GM18505 (cell line): ENCODE results near the gene ST8SIA6.

Source experiments
- ATAC-seq: cut with Tn5 transposase; IDR thresholded peaks from one replicate; pipeline ENCODE4 v1.9.1; 2021; ENCODE audit not compliant: unreplicated experiment
- POLR2A ChIP-seq: IDR thresholded peaks from 4 replicates; pipeline ENCODE4 v1.6.1; 2011; ENCODE audit warnings: borderline replicate concordance; ENCODE audit not compliant: insufficient read depth, insufficient read length; ENCODE audit errors: extremely low read depth

The ST8SIA6 gene

DNA sequence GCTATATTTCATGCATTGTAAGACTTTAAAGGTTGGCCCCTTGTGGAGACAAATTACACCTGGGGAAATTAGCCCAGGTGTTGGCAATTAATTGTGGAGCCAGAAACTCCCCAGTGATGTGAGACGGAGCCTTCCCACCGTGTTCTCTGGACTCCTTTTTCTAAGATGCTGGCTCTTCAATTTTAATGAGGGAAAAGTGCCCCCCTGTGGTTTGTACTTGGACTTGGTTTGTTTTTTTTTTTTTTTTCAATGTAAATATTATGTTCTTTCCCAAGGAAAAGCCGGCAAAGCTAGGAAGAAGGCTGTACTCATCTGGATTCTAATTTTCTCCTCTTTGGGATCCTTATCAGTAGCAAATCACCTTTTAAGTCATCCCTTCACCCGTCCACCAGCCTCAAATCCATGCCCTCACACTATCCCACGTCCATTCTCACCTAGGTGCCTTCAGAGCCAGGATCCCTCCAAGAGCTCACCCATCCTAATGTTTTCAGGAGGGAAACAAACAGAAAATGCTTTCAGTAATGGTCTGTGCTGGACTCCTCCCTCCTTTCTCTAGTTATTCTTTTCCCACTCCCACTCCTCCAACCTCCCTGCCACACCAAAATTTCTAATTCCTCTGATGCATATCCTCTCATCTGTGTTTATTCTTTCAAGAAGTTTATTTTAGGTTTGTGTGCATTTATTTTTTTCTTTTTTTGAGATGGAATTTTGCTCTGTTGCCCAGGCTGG is 20.4 kb upstream of the ST8SIA6 start:
- no peak for ATAC-seq
- no peak for TF ChIP-seq POLR2A

DNA sequence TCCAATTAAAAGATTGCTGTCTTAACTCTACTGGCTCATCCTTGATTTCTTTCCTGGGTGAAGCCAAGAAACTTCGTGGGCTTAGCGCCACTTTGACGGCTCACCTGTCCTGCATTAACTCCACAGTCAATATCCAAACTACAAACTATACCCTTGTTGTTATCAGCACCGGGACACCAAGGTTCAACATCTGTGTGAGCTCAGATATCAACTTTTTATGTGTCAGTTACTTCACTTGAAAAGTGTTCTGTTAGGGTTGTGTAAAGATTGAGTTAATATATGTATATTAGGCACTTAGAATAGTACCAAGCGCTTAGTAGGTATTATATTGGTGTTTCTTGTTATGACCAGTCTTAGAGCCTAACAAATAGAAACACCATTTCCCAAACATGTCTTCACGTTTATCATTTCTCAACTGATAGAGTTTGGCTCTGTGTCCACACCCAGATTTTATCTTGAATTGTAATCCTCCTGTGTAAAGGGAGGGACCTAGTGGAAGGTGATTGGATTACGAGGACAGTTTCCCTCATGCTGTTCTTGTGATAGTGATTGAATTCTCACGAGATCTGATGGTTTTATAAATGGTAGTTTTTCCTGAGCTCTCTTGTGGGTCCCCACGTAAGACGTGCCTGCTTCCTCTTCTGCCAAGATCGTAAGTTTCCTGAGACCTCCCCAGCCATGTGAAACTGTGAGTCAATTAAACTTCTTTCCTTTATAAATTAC is 19.0 kb upstream of the ST8SIA6 start:
- no peak for ATAC-seq
- no peak for TF ChIP-seq POLR2A

DNA sequence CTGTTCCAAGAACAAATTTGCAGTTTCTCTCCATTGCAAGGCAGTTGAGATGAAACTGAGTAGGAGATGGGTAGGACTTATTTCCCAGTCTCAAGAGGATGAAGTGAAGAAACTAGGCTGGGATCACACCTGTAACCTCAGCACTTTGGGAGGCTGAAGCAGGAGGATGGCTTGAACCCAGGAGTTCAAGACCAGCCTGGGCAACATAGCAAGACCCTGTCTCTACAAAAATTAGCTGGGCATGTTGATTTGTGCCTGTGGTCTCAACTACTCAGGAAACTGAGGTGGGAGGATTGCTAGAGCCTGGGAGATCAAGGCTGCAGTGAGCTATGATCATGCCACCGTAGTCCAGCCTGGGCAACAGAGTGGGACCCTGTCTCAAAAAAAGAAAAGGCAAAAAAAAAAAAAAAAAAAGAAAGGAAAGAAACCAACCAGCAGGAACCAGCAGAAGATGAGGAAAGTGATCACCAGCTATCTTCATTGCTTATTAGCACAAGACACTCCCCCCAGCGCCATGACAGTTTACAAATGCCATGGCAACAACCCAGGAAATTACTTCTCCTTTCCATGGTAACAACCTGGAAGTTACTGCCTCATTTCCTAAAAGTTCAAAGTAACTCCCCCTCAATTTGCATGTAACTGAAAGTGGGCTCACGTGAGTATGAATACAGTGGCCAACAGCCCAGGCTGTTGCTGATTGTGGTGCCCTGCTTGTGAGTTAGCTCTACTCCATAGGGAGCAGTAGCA is 18.3 kb upstream of the ST8SIA6 start:
- ATAC-seq: no peak
- no peak for TF ChIP-seq POLR2A

DNA sequence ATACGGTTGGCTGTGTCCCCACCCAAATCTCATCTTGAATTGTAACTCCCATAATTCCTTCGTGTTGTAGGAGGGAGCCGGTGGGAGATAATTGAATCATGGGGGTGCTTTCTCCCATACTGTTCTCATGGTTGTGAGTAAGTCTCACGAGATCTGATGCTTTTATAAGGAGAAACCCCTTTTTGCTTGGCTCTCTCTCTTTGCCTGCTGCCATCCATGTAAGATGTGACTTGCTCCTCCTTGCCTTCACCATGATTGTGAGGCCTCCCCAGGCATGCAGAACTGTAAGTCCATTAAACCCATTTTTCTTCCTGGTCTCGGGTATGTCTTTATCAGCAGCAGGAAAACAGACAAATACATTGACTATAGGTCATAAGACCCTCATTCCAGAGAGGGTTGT is 15.9 kb upstream of the ST8SIA6 start:
- TF ChIP-seq POLR2A: no peak
- no peak for ATAC-seq

DNA sequence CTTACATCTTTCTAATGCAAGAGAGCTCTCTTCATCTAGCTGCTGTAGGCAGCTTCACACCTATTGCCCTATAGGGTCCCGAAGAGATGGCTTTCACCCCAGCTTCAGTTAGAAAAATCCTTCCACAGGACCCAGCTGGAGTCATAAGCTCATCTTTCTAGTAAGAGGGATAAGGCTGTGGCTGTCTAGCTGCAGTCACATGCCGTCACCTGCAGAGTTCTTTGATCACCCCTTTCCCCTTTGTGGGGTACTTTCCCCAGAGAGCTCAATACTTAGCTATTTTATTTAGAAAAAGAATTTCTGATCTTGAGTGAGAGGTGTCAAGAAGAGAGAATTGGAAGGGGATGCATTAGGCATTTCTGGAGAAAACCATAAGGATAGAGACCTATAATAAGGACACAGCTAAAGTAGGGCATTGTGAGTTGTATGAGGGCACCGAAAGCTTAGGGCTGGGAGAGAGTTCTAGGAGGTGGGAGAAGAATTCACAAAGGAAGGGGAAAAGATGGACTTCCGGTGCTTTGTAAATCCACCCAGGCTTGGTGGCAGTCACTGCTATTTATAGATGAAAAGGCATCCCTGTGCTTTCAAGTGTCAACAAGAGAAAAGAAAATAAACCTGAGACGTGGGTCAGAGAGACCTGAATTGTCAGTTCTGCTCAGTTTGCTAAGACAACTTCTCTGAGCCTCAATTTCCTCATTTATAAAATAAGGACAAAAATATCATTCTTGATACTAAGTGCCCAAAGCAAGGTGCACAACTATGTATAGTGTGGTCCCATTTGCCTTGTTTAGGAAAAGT is 11.1 kb upstream of the ST8SIA6 start:
- no peak for TF ChIP-seq POLR2A
- ATAC-seq: no peak

DNA sequence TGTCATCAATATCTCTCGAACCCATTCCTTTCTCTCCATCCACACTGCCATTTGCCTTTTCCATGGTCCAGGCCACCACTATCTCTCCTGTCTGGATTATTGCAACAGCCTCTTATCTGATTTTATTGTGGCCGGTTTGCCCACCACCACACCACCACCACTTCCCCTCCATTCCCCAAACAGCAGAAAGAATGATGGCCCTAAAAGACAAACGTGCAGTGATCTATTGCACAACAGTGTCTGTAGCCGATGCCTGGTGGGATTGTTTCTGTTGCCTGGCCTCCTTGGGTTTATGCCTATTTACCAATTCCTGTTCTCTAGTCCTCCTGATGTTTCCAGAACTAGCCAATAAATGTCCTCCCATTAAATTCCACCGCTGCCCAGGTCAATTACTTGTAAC is 10.2 kb upstream of the ST8SIA6 start:
- no peak for TF ChIP-seq POLR2A
- no peak for ATAC-seq

DNA sequence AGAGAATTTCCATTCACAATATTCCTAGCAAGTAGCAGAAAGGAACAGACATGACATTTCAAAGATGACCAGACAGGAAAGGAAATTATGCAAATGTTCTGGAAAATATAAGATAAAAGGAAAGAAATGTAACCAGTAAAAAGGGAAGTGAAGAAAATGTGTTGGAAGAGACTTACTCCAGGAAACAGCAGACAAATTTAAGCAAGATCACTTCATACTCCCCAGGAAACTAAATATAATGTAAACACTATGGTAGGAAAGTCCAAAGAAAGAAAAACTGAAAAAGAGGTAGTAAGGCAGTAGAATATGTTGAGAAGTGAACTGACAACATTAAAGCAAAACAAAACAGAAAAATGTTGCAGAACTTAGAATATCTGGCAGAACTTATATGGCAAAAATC is 6.4 kb upstream of the ST8SIA6 start:
- no peak for ATAC-seq
- no peak for TF ChIP-seq POLR2A

DNA sequence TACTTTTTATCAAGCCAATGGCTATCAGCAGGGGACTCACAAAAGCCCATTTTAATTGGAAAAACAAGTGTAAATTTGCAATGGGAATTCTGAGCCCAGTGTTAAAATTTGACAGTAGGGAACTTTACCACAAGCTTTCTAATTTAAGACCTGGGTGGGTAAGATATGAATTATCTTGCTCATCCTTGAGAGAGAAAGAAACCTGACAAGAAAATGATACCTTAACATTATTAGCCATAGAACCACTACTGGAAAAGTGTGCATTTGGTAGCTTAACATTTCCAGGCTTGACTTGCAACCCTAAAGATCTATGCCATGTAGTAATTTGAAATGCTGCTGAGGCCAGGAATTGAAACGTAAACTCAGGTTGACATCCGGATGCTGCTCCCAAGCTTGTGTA is 2.7 kb upstream of the ST8SIA6 start:
- no peak for TF ChIP-seq POLR2A
- no peak for ATAC-seq

DNA sequence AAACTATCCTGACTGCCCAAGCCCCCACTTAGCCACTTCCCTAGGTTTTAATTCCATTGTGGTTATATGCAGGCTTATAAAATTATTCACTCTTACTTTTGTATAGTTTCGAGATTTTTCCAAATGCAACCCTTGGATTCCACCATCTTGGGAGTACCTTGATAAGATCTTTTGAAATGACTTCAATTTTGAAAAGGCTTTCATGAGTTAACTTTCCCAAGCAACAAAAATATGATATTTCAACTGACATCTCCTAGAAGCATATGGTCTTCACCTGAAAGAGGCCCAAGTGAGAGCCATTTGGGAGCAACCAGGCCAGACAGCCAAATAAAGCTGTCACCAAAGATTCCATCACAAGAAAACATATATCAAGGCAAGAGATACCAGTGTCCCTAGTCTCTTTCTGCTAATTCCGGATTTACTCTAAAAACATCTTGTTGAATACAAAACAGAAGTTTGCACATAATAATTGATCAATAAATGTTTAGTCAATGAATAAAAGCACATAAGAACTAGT is 1.7 kb upstream of the ST8SIA6 start:
- no peak for TF ChIP-seq POLR2A
- ATAC-seq: no peak

DNA sequence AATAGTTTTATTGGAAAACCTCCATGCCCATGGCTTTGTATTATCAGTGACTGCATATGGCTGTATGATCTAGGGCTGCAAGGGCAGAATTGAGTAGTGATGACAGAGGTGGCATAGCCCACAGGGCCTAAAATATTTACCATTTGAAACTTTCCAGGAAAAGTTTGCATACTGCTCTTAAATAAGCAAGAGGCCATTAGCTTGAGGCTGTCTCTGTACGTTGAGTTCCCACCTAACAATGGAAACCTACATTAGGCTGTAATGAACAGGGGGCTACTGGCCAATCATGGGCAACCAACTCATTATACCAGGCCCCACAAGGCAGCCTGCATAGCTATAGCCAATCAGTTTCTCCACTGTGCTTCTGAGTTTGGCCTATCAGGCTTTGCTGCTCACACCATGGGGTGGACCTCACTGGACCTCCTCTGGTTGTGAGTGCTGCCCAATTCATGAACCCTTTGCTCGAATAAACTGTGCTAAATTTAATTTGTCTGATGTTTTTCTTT is 673 bp upstream of the ST8SIA6 start:
- ATAC-seq: no peak
- TF ChIP-seq POLR2A: no peak

DNA sequence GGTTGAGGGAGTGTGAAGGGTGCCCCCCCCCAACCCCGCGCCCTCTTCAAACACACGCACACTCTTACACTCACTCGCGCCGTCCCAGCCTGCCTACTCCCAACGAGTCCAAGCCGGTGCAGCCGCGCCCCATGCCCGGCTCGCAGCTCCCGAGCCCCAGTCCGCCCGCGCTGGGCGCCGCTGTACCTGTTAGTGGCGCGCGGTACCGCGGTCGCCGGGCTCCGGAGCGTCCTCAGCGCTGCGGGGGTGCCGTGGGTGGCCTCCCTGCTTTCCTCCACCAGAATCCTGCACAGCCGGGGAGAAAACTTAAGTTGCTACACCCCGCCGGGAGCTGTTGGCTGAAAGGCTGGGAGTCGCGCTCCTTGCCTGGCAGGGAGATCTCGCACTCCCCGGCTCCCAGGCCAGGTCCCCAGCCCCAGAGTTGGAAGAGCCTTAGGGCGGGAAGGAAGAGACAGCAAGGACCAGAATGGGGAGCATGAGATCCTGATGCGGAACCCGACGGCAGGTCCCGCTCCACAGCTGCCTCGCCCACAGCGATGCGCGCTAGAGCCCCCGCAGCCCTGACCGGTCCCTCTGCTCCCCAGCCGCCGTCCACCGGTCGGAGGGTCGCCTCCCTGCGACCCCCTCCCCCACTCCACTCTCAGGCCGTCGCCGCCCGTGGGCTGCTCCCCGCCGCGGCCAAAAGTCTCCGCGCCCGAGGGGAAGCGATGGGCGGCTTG is 863 bp downstream of the ST8SIA6 start:
- TF ChIP-seq POLR2A: no peak
- ATAC-seq: peak; percentile 42

DNA sequence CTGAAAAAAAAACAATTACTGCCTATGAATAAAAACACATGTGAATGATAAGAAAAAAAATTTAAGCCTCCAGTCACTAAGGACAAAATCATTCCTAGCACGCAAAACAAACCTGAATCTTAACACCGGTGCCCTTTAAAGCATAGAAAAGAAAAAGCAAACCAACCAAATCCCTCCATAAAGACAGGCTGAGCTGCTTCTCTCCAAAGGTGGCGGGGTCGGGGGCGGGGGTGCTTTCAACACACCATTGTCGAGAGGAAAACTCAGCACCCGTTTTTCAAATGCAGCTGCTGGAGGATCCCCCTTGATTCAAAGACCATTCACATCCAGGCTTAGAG is 1.4 kb downstream of the ST8SIA6 start:
- no peak for ATAC-seq
- no peak for TF ChIP-seq POLR2A
